Gastroesophageal sphincter (tissue), 3 donors: ENCODE measurements around the gene NMNAT1.

Experiments used
- CTCF ChIP-seq, 4 experiments: fragments of 200-600 bp in 2 of 4; fragments of 450-650 bp in 2 of 4; sonication (generic) in 1 of 4; IDR thresholded peaks; one replicate each; pipeline ENCODE4 v1.5.1; 2017 to 2019; ENCODE audit warnings: antibody characterized with exemption in 4 of 4, mild to moderate bottlenecking in 2 of 4, moderate library complexity in 2 of 4
- POLR2A ChIP-seq, 2 donors: fragments of 450-650 bp; IDR thresholded peaks; one replicate each; pipeline ENCODE4 v1.6.1; 2017; ENCODE audit warnings: antibody characterized with exemption in 2 of 2, mild to moderate bottlenecking in 2 of 2, moderate library complexity in 1 of 2

GRCh38 chr1:9929431-9930385, 13.6 kb upstream of the NMNAT1 start:
- TF ChIP-seq POLR2A (IDR thresholded peaks at IDR 0.05) (no peak), CTCF (IDR thresholded peaks at IDR 0.05) (no peak)
